Measurements from ENCODE around the gene OPN5.

- no peak for TF ChIP-seq CTCF (conservative IDR thresholded peaks at IDR 0.05)
- TF ChIP-seq EZH2 (IDR thresholded peaks at IDR 0.05; ENCODE audit: low read depth): no peak
Observed at GRCh38 chr6:47832386-47833100, 50.7 kb downstream of the OPN5 start.
